ENCODE data around the gene ALDH3A1. TPM values are rescaled to one million over a fixed set of nuclear protein-coding genes. Genes with fewer than 3 reads are reported as not detected.

Gene ALDH3A1
- total and polyA plus RNA-seq, 8 donors = 5.8 to 689 (median 145) TPM

DNA sequence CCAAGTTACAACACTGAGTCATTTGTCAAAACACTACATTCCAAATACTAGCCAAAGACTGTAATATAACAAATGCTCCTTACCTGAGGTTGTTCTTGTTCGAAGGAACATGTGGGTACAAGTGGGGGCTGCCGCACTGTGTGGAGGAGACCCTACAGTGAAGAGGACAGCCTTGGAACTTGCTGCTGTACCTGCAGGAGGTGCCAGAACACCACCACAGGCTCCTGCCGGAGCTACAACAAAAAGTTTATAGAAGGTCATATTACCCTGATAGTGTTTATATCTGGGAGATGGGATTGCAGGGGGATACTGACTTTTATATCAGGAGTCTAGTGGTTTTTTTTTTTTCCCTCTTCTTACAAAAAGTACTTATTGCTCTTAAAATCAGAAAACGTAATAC lies 37.8 kb upstream of the ALDH3A1 start:
- no peak for DNase-seq
- H3K9me3 ChIP-seq = no peaks in the 10 kb centered on the region
- intact Hi-C loops (cut with DNase I; ENCODE audit: low total_unique reads) = no loop called here
- no peak overlapping the region for H3K27ac ChIP-seq
- H3K27me3 ChIP-seq = no peaks in the 10 kb centered on the region
- no peaks in the 10 kb centered on the region for H3K4me1 ChIP-seq
- WGBS, 5 donors = 67 to 78% (median 70%) methylated on average over 4 of the region's 4 CpGs
- TF ChIP-seq EP300 (IDR thresholded peaks at IDR 0.05) (no peak), POLR2AphosphoS5 (IDR thresholded peaks at IDR 0.05) (no peak), POLR2A (IDR thresholded peaks at IDR 0.05) (no peak)
- TF ChIP-seq, protein P1, sequence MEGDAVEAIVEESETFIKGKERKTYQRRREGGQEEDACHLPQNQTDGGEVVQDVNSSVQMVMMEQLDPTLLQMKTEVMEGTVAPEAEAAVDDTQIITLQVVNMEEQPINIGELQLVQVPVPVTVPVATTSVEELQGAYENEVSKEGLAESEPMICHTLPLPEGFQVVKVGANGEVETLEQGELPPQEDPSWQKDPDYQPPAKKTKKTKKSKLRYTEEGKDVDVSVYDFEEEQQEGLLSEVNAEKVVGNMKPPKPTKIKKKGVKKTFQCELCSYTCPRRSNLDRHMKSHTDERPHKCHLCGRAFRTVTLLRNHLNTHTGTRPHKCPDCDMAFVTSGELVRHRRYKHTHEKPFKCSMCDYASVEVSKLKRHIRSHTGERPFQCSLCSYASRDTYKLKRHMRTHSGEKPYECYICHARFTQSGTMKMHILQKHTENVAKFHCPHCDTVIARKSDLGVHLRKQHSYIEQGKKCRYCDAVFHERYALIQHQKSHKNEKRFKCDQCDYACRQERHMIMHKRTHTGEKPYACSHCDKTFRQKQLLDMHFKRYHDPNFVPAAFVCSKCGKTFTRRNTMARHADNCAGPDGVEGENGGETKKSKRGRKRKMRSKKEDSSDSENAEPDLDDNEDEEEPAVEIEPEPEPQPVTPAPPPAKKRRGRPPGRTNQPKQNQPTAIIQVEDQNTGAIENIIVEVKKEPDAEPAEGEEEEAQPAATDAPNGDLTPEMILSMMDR (IDR thresholded peaks at IDR 0.05) = no peak
- peaks cover 4 to 84% (median 82%) of the 10 kb centered on the region in 4 donors for H3K36me3 ChIP-seq
- no peak overlapping the region for H3K4me3 ChIP-seq

DNA sequence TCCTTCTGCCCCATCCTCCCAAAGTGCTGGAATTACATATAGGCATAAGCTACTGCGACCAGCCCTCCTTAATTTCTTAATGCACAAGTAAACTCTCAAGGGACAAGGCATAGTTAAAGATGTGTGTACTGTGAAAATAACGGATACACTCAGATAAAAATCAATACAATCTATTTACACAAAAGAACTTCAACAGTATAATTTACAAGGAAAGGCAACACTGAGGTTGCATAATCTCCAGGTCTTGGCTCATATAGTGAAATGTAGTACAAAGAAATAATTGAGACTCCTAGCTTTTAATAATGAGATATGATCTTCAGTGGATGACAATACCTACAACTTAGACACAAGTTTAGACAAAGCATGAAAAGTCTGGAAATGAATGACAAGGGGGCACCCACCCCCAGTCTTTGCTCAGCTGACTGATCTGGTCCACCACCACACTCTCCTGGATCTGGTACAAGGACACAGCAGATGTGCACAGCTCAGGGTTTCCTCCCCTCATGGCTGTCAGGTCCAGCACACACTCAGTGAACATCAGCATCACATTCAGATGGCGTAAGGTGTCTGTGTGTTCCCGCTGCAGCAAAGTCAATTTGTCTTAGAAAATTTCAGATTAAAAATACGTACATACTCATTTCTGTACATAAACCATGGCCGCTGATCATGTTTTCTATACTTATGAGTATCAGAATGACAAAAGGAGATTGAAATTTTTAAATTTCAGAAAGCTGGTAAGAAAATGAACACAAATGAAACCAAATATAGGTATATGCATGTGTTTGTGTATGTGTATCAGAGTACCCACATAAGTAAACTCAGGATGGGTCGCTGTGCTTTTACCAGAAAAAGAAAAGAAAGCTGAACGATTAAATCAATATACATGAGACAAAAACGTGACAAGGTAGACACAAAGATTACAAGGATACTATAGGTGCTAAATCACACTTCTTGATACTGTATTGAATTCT lies 33.7 kb upstream of the ALDH3A1 start:
- Histone ChIP-seq H3K4me3 (no peak overlapping the region), H3K27ac (no peak overlapping the region), H3K4me1 (no peaks in the 10 kb centered on the region), H3K27me3 (no peaks in the 10 kb centered on the region), H3K9me3 (no peaks in the 10 kb centered on the region), H3K36me3 (peaks cover 13 to 85% (median 83%) of the 10 kb centered on the region in 4 donors)
- DNase-seq = no peak
- TF ChIP-seq POLR2A (IDR thresholded peaks at IDR 0.05) (no peak), POLR2AphosphoS5 (IDR thresholded peaks at IDR 0.05) (no peak), EP300 (IDR thresholded peaks at IDR 0.05) (no peak)
- TF ChIP-seq, protein P1 (IDR thresholded peaks at IDR 0.05) = no peak
- 83 to 88% (median 84%) methylated on average over 9 of the region's 9 CpGs for WGBS, 5 donors
- intact Hi-C loops (cut with DNase I; ENCODE audit: low total_unique reads) = no loop called here

DNA sequence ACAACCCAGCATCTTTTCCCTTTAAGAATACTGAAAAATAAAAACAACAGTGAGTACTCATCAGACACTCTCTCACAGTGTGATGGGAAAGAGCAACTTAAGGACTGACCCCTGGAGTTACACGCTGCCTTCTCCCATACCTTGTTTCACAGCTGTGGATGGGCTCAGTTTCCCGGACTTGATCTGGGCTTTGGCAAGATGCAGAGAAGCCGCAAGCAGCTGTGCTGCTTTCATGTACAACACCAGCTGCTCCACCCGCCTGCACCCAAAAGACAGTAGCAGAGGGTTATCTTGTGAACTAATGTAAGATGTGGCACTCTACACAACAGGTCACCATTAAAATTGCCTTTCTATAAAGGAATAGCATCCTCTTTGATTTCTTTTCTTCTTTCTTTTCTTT lies 32.7 kb upstream of the ALDH3A1 start:
- no peak overlapping the region for H3K4me3 ChIP-seq
- no peaks in the 10 kb centered on the region for H3K9me3 ChIP-seq
- H3K27me3 ChIP-seq = no peaks in the 10 kb centered on the region
- H3K27ac ChIP-seq = no peak overlapping the region
- H3K36me3 ChIP-seq = peaks cover 16 to 90% (median 88%) of the 10 kb centered on the region in 4 donors
- no peaks in the 10 kb centered on the region for H3K4me1 ChIP-seq
- intact Hi-C loops (cut with DNase I; ENCODE audit: low total_unique reads) = no loop called here
- TF ChIP-seq EP300 (IDR thresholded peaks at IDR 0.05) (no peak), POLR2AphosphoS5 (IDR thresholded peaks at IDR 0.05) (no peak), POLR2A (IDR thresholded peaks at IDR 0.05) (no peak)
- TF ChIP-seq, protein P1 (IDR thresholded peaks at IDR 0.05) = no peak
- no peak for DNase-seq
- WGBS, 5 donors = 92 to 97% (median 94%) methylated on average over 4 of the region's 4 CpGs

DNA sequence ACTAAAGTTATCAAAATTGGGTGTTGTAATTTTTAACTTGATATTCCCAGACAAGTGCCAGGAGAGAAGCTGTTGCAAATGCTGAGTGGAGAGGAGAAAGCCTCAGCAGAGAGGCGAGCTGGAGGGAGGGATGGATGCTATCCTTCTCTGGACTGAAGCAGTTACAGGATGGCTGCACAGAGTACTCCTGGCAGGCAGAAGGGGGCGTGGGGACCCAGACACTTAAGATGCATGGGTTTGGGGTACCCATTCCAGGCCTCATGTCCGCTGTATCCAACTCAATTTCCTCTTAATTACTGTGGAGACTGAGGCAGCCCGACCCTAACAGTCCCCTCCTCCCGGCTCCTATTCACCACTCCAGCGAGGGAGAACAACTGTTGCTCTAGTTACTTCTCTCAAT lies 25.4 kb upstream of the ALDH3A1 start:
- TF ChIP-seq POLR2A (IDR thresholded peaks at IDR 0.05) (no peak), EP300 (IDR thresholded peaks at IDR 0.05) (no peak)
- TF ChIP-seq, protein P1 (IDR thresholded peaks at IDR 0.05) = no peak
- intact Hi-C loops (cut with DNase I; ENCODE audit: low total_unique reads) = no loop called here
- Histone ChIP-seq H3K4me3 (no peak overlapping the region), H3K27ac (no peak overlapping the region), H3K9me3 (no peaks in the 10 kb centered on the region), H3K4me1 (peaks cover 0 to 4% (median 0%) of the 10 kb centered on the region in 4 donors), H3K27me3 (no peaks in the 10 kb centered on the region), H3K36me3 (peaks cover 17 to 74% (median 66%) of the 10 kb centered on the region in 4 donors)
- WGBS, 5 donors = 80 to 95% (median 93%) methylated on average over 6 of the region's 6 CpGs
- DNase-seq = no peak

Measured in stomach (tissue), 9 donors.